Heart right ventricle (tissue), 16 donors: ENCODE measurements around the gene GNAT1. TPM values are rescaled to one million over a fixed set of nuclear protein-coding genes. Genes with fewer than 3 reads are reported as not detected.

Source experiments
- ATAC-seq, 8 donors: fragments of 200-7000 bp; cut with Tn5 transposase; one replicate each; pipeline ENCODE4 v1.9.1; 2020; ENCODE audit warnings: mild to moderate bottlenecking in 8 of 8, moderate library complexity in 8 of 8, moderate number of reproducible peaks in 1 of 8
- DNase-seq, 2 donors: peaks; one replicate each; pipeline ENCODE4 v3.0.0-alpha.2; 2020
- H3K27ac ChIP-seq, 10 donors: fragments of 200-600 bp; sonication (generic) in 2 of 10; one replicate each; pipeline versions ENCODE4 v1.5.0 to v1.8.0; 2020 to 2022; ENCODE audit warnings: mild to moderate bottlenecking in 3 of 10
- H3K27me3 ChIP-seq, 7 donors: fragments of 200-600 bp; one replicate each; pipeline ENCODE4 v1.8.0; 2021 to 2022; ENCODE audit warnings: mild to moderate bottlenecking in 2 of 7
- H3K36me3 ChIP-seq, 9 donors: fragments of 200-600 bp; sonication (generic) in 1 of 9; one replicate each; pipeline versions ENCODE4 v1.5.0 to v1.8.0; 2020 to 2022; ENCODE audit warnings: mild to moderate bottlenecking in 2 of 9
- H3K4me1 ChIP-seq, 9 donors: fragments of 200-600 bp; sonication (generic) in 1 of 9; one replicate each; pipeline versions ENCODE4 v1.5.0 to v1.8.0; 2020 to 2022; ENCODE audit warnings: mild to moderate bottlenecking in 4 of 9
- H3K4me3 ChIP-seq, 10 donors: fragments of 200-600 bp; sonication (generic) in 2 of 10; one replicate each; pipeline versions ENCODE4 v1.5.0 to v1.8.0; 2020 to 2022; ENCODE audit warnings: mild to moderate bottlenecking in 7 of 10, moderate library complexity in 2 of 10
- H3K9me3 ChIP-seq, 11 donors: fragments of 200-600 bp in 10 of 11; sonication (generic) in 2 of 11; one replicate each; pipeline versions ENCODE4 v1.5.0 to v1.8.0; 2013 to 2022; ENCODE audit warnings: mild to moderate bottlenecking in 2 of 11, control low read depth in 1 of 11, moderate library complexity in 1 of 11
- CTCF ChIP-seq, 9 donors: fragments of 200-600 bp; sonication (generic) in 2 of 9; IDR thresholded peaks; one replicate each; pipeline versions ENCODE4 v1.5.0 to v1.8.0; 2021 to 2022; ENCODE audit warnings: antibody characterized with exemption in 9 of 9, mild to moderate bottlenecking in 5 of 9, moderate library complexity in 1 of 9
- WGBS, 2 donors: extraction: QIAGEN DNeasy Blood & Tissue Kit; methylation state at CpG; one replicate each; pipeline ENCODE4 v1.1.7; 2013; ENCODE audit warnings: inconsistent platforms in 1 of 2; 5-methylcytosine and 5-hydroxymethylcytosine counted together
- intact Hi-C, 10 donors: fragments of 100-400 bp; cut with DNase I; formaldehyde crosslinking; loops; one replicate each; pipeline versions ENCODE4 v1.11.1 to v1.14.2; 2022
- polyA plus RNA-seq, 2 donors: library from polyadenylated mRNA; stranded (reverse); fragments of 200-250 nt; gene quantifications; one replicate each; pipeline ENCODE4 v1.2.3, GENCODE V29; 2013
- total RNA-seq, 10 donors: library from RNA; stranded (reverse); fragmentation: NEBNext Ultra II Directional in 3 of 10; extraction: Animal tissue kit (Norgen Biotek cat#: 25700) in 3 of 10; gene quantifications; one replicate each; pipeline versions ENCODE4 v1.2.1 to v1.2.4, GENCODE V29; 2021 to 2023
- donor health status: Arrhythmogenic right ventricular cardiomyopathy.
- donor health status: ischemic (EF 13 %, LVEDD 7.1; RV severe dilation, severe dysfunction).
- donor health status: healthy with polysubstance abuse.
- donor health status: DM: no; HTN: yes; CAD: no.
- donor health status: DM: no; HTN: no; CAD: no.
- donor health status: ischemic (EF 25% LVEDD 6.9; RV normal size, moderate dysfunction).
- donor health status: ischemic (EF 25% LVEDD 5.7; RV mildly dilated, moderate dysfunction).
- donor health status: healthy.
- donor health status: DM: yes; HTN: yes; CAD: no.
- donor health status: Ischemic cardiomyopathy.
- donor health status: ischemic (EF 35%, LVEDD 5.7; RV mildly dilated, moderate dysfunction).
- donor health status: nonischemic (EF 11% LVEDD 7.7; RV severe dilation, severe dysfunction).
- donor health status: DM: yes; HTN: yes; CAD: no.
- donor health status: PGD.
- donor health status: ischemic (EF 29% LVEDD 5.4; RV normal size, mild dysfunction).
- donor health status: nonischemic (EF 23%, LVEDD 6.1; RV moderate dilation, normal function).

GNAT1 gene
- total and polyA plus RNA-seq, 12 donors: not detected

- no peak for TF ChIP-seq CTCF (IDR thresholded peaks at IDR 0.05)
- Histone ChIP-seq H3K27me3 (no peaks in the 10 kb centered on the region), H3K27ac (no peak overlapping the region), H3K36me3 (peaks cover 0 to 6% (median 0%) of the 10 kb centered on the region in 9 donors), H3K4me1 (peaks cover 0 to 14% (median 0%) of the 10 kb centered on the region in 9 donors), H3K9me3 (no peaks in the 10 kb centered on the region), H3K4me3 (no peak overlapping the region)
- DNase-seq (no peak), ATAC-seq (no peak)
- WGBS, 2 donors: 90 to 96% methylated on average over 5 of the region's 5 CpGs
- intact Hi-C loops: no loop called here
These were observed 27.9 kb downstream of the GNAT1 start for GRCh38 chr3:50219285-50219684.

- WGBS, 2 donors: 48 to 50% methylated on average over 6 of the region's 6 CpGs
- DNase-seq (no peak), ATAC-seq (peak in 4 of 8 donors; percentile 31 to 48 (median 37))
- intact Hi-C loops: no loop called here
- H3K4me1 ChIP-seq: peaks cover 0 to 14% (median 0%) of the 10 kb centered on the region in 9 donors
- no peaks in the 10 kb centered on the region for H3K27me3 ChIP-seq
- peaks cover 0 to 6% (median 0%) of the 10 kb centered on the region in 9 donors for H3K36me3 ChIP-seq
- H3K27ac ChIP-seq: no peak overlapping the region
- H3K9me3 ChIP-seq: no peaks in the 10 kb centered on the region
- H3K4me3 ChIP-seq: no peak overlapping the region
- no peak for TF ChIP-seq CTCF (IDR thresholded peaks at IDR 0.05)
These were observed 28.7 kb downstream of the GNAT1 start for GRCh38 chr3:50220109-50220508.

- WGBS, 2 donors: 81 to 82% methylated on average over 4 of the region's 4 CpGs
- Histone ChIP-seq H3K9me3 (no peaks in the 10 kb centered on the region), H3K4me3 (no peak overlapping the region), H3K27ac (no peak overlapping the region), H3K27me3 (no peaks in the 10 kb centered on the region), H3K36me3 (peaks cover 0 to 6% (median 0%) of the 10 kb centered on the region in 9 donors), H3K4me1 (peaks cover 0 to 14% (median 3%) of the 10 kb centered on the region in 9 donors)
- intact Hi-C loops: no loop called here
- TF ChIP-seq CTCF (IDR thresholded peaks at IDR 0.05): no peak
- DNase-seq: no peak
- no peak for ATAC-seq
These were observed 29.6 kb downstream of the GNAT1 start for GRCh38 chr3:50221051-50221410.

GRCh38 chr3:50221411-50222168, 30.2 kb downstream of the GNAT1 start:
- WGBS, 2 donors: 76 to 77% methylated on average over 12 of the region's 12 CpGs
- peaks cover 0 to 6% (median 0%) of the 10 kb centered on the region in 9 donors for H3K36me3 ChIP-seq
- H3K4me3 ChIP-seq: no peak overlapping the region
- DNase-seq (no peak), ATAC-seq (no peak)
- no peaks in the 10 kb centered on the region for H3K9me3 ChIP-seq
- no peaks in the 10 kb centered on the region for H3K27me3 ChIP-seq
- intact Hi-C loops: no loop called here
- H3K27ac ChIP-seq: no peak overlapping the region
- H3K4me1 ChIP-seq: peaks cover 0 to 19% (median 9%) of the 10 kb centered on the region in 9 donors
- no peak for TF ChIP-seq CTCF (IDR thresholded peaks at IDR 0.05)
